HL-60 (cell line): ENCODE results near the gene ALOX15.

Source experiments
- DNase-seq, 2 experiments: peaks; one replicate each; pipeline ENCODE4 v3.0.0-alpha.2; 2010 to 2020; ENCODE audit warnings: low read depth in 1 of 2, low spot score in 1 of 2
- H3K27ac ChIP-seq: fragments of 250-450 bp; sonication (Bioruptor Pico); replicated peaks from 2 replicates; pipeline ENCODE4 v1.5.1; 2020; ENCODE audit warnings: mild to moderate bottlenecking, moderate library complexity
- H3K27me3 ChIP-seq: fragments of 250-450 bp; sonication (Bioruptor Pico); 2 replicates; pipeline ENCODE4 v1.5.1; 2021; ENCODE audit warnings: mild to moderate bottlenecking, moderate library complexity; ENCODE audit not compliant: insufficient read depth, poor library complexity, severe bottlenecking
- H3K4me3 ChIP-seq: replicated peaks from 2 replicates; pipeline ENCODE4 v1.5.1; 2011; ENCODE audit warnings: mild to moderate bottlenecking, control low read depth, low read length; ENCODE audit not compliant: insufficient read depth
- GABPA ChIP-seq: IDR thresholded peaks from 2 replicates; pipeline ENCODE4 v1.6.1; 2012; ENCODE audit warnings: low read depth
- POLR2AphosphoS5 ChIP-seq: IDR thresholded peaks from 2 replicates; pipeline ENCODE4 v1.6.1; 2012; ENCODE audit warnings: low read depth
- SPI1 ChIP-seq: IDR thresholded peaks from 2 replicates; pipeline ENCODE4 v1.6.1; 2012; ENCODE audit warnings: low read depth, mild to moderate bottlenecking, borderline replicate concordance
- TF ChIP-seq, protein P1 (sequence below): IDR thresholded peaks from 2 replicates; pipeline ENCODE4 v1.6.1; 2012; ENCODE audit warnings: low read depth; ENCODE audit not compliant: insufficient replicate concordance
- TF ChIP-seq, protein P2 (sequence below): IDR thresholded peaks from one replicate; pipeline ENCODE4 v1.5.1; 2011; ENCODE audit warnings: low read length, control low read depth, inconsistent platforms; ENCODE audit not compliant: insufficient read depth

ALOX15 gene

DNA sequence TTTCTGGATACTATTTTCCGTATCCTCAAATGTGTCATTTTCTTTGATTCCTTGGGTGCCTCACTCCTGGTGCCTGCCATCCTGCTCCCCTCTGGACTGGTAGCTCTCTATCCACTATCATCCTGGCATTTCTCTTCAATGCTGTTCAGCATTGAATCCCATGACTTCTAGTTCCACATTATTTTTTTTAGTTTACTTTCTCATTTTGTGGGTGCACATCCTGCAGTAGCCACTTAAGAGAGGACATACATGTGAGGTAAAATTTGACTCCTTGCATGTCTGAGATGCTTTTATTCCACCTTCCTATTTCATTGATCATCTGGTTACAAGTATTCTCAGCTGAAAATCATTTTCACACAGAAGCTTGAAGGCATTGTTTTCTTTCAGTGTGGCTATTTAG, 19.1 kb downstream of the ALOX15 start:
- TF ChIP-seq POLR2AphosphoS5 (no peak), SPI1 (no peak), GABPA (no peak)
- TF ChIP-seq, protein P1, sequence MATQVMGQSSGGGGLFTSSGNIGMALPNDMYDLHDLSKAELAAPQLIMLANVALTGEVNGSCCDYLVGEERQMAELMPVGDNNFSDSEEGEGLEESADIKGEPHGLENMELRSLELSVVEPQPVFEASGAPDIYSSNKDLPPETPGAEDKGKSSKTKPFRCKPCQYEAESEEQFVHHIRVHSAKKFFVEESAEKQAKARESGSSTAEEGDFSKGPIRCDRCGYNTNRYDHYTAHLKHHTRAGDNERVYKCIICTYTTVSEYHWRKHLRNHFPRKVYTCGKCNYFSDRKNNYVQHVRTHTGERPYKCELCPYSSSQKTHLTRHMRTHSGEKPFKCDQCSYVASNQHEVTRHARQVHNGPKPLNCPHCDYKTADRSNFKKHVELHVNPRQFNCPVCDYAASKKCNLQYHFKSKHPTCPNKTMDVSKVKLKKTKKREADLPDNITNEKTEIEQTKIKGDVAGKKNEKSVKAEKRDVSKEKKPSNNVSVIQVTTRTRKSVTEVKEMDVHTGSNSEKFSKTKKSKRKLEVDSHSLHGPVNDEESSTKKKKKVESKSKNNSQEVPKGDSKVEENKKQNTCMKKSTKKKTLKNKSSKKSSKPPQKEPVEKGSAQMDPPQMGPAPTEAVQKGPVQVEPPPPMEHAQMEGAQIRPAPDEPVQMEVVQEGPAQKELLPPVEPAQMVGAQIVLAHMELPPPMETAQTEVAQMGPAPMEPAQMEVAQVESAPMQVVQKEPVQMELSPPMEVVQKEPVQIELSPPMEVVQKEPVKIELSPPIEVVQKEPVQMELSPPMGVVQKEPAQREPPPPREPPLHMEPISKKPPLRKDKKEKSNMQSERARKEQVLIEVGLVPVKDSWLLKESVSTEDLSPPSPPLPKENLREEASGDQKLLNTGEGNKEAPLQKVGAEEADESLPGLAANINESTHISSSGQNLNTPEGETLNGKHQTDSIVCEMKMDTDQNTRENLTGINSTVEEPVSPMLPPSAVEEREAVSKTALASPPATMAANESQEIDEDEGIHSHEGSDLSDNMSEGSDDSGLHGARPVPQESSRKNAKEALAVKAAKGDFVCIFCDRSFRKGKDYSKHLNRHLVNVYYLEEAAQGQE, result no peak
- TF ChIP-seq, protein P2, sequence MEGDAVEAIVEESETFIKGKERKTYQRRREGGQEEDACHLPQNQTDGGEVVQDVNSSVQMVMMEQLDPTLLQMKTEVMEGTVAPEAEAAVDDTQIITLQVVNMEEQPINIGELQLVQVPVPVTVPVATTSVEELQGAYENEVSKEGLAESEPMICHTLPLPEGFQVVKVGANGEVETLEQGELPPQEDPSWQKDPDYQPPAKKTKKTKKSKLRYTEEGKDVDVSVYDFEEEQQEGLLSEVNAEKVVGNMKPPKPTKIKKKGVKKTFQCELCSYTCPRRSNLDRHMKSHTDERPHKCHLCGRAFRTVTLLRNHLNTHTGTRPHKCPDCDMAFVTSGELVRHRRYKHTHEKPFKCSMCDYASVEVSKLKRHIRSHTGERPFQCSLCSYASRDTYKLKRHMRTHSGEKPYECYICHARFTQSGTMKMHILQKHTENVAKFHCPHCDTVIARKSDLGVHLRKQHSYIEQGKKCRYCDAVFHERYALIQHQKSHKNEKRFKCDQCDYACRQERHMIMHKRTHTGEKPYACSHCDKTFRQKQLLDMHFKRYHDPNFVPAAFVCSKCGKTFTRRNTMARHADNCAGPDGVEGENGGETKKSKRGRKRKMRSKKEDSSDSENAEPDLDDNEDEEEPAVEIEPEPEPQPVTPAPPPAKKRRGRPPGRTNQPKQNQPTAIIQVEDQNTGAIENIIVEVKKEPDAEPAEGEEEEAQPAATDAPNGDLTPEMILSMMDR, result no peak
- H3K4me3 ChIP-seq, result no peak overlapping the region
- DNase-seq, result no peak
- H3K27ac ChIP-seq, result no peak overlapping the region
- no peaks in the 10 kb centered on the region for H3K27me3 ChIP-seq

DNA sequence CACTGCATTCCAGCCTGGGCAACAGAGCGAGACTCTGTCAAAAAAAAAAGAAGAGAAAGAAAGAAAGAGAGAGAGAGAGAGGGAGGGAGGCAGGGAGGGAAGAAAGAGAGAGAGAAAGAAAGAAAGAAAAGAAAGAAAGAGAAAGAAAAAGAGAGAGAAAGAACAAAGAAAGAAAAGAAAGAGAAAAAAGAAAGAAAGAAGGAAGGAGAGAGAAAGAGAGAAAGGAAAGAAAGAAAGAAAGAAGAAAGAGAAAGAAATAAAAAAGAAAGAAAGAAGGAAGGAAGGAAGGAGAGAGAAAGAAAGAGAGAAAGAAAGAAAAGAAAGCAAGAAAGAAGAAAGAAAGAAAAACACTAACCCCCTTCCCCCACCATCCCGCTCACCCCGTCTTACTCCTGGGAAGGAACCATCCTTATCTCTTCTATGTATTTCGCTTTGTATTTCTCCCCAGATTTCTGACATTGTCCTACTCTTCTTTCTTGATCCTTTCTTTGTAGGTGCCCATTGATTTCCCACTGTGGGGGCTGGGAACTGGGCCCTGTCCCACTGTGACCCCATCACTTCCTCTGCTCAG, 20.9 kb downstream of the ALOX15 start:
- Histone ChIP-seq H3K27me3 (no peaks in the 10 kb centered on the region), H3K27ac (no peak overlapping the region), H3K4me3 (no peak overlapping the region)
- no peak for DNase-seq
- TF ChIP-seq, protein P2, result no peak
- no peak for TF ChIP-seq GABPA
- TF ChIP-seq, protein P1, result no peak
- TF ChIP-seq SPI1, result no peak
- TF ChIP-seq POLR2AphosphoS5, result no peak

DNA sequence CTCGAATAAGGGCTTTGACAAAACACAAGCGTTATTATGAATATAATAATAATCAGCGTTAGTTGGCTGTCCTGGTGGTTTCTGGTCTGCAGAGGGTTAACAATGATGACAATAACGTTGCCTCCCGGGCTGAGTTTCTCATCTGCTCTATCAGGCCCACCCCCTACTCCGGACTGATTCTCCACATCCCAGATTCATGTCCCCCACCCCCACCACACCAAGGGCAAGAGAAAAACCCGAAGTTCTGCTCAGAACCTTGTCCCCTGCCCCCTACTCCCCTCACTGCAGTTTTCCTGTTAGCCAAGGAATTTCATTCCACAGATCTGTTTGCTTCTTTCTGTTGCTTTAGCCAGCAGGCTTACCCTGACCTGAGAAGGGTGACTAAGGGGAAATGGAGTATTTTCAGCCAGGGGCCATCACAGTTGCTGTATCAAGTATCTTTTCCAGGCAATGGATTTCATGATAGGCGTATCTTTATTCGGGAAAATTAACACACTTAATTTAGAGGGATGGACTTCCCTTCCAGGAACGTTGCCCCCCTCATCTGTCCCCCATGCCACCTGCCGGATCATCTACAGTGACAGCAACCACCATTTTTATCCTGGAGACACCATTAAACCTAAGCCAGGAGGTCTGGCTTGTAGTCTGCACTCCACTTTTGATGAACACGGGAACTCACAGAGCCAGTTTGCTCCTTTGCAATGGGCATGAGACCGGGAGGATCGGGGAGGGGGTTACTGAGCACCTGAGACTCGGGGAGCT, 23.7 kb downstream of the ALOX15 start:
- Histone ChIP-seq H3K27me3 (no peaks in the 10 kb centered on the region), H3K4me3 (no peak overlapping the region), H3K27ac (no peak overlapping the region)
- no peak for DNase-seq
- no peak for TF ChIP-seq POLR2AphosphoS5
- TF ChIP-seq, protein P1, result no peak
- TF ChIP-seq, protein P2, result no peak
